Heart left ventricle (tissue), 16 donors: ENCODE data around the gene DIPK2B. TPM values are rescaled to one million over a fixed set of nuclear protein-coding genes. Genes with fewer than 3 reads are reported as not detected.

Experiments
- ATAC-seq, 4 donors: fragments of 200-7000 bp; cut with Tn5 transposase; one replicate each; pipeline ENCODE4 v1.9.1; 2020 to 2022; ENCODE audit warnings: moderate library complexity in 4 of 4, mild to moderate bottlenecking in 3 of 4, moderate number of reproducible peaks in 1 of 4
- DNase-seq, 5 donors: peaks; one replicate each; pipeline ENCODE4 v3.0.0-alpha.2; 2020
- H3K27ac ChIP-seq, 12 donors: fragments of 200-600 bp; sonication (generic) in 4 of 12; one replicate each; pipeline versions ENCODE4 v1.5.0 to v1.8.0; 2016 to 2022; ENCODE audit warnings: mild to moderate bottlenecking in 2 of 12
- H3K27me3 ChIP-seq, 9 donors: fragments of 200-600 bp; sonication (generic) in 2 of 9; one replicate each; pipeline versions ENCODE4 v1.5.1 to v1.8.0; 2016 to 2022; ENCODE audit warnings: mild to moderate bottlenecking in 3 of 9
- H3K36me3 ChIP-seq, 9 donors: fragments of 200-600 bp; sonication (generic) in 2 of 9; one replicate each; pipeline versions ENCODE4 v1.5.0 to v1.8.0; 2018 to 2022; ENCODE audit warnings: mild to moderate bottlenecking in 2 of 9
- H3K4me1 ChIP-seq, 12 donors: fragments of 200-600 bp; sonication (generic) in 4 of 12; one replicate each; pipeline versions ENCODE4 v1.5.0 to v1.8.0; 2016 to 2022; ENCODE audit warnings: mild to moderate bottlenecking in 3 of 12
- H3K4me3 ChIP-seq, 12 donors: fragments of 200-600 bp; sonication (generic) in 4 of 12; one replicate each; pipeline versions ENCODE4 v1.5.0 to v1.8.0; 2017 to 2022; ENCODE audit warnings: mild to moderate bottlenecking in 9 of 12, moderate library complexity in 4 of 12
- H3K9me3 ChIP-seq, 12 donors: fragments of 200-600 bp; sonication (generic) in 4 of 12; one replicate each; pipeline versions ENCODE4 v1.5.0 to v1.8.0; 2016 to 2022; ENCODE audit warnings: mild to moderate bottlenecking in 1 of 12
- CTCF ChIP-seq, 12 donors: fragments of 200-600 bp; sonication (generic) in 4 of 12; IDR thresholded peaks; one replicate each; pipeline versions ENCODE4 v1.5.0 to v1.8.0; 2018 to 2022; ENCODE audit warnings: antibody characterized with exemption in 12 of 12, mild to moderate bottlenecking in 5 of 12
- POLR2A ChIP-seq, 2 donors: fragments of 450-650 bp; IDR thresholded peaks; one replicate each; pipeline ENCODE4 v1.6.1; 2017; ENCODE audit warnings: antibody characterized with exemption in 2 of 2, mild to moderate bottlenecking in 2 of 2, moderate library complexity in 2 of 2
- WGBS, 4 donors: extraction: QIAGEN DNeasy Blood & Tissue Kit in 2 of 4; methylation state at CpG; one replicate each; pipeline versions ENCODE4 v1.1.5 to v1.1.7; 2013 to 2018; 5-methylcytosine and 5-hydroxymethylcytosine counted together
- intact Hi-C, 10 donors: fragments of 100-400 bp; cut with DNase I; formaldehyde crosslinking; loops; one replicate each; pipeline versions ENCODE4 v1.11.1 to v1.14.2; 2022
- polyA plus RNA-seq, 2 donors: library from polyadenylated mRNA; stranded (reverse); fragments of 200-250 nt; gene quantifications; one replicate each; pipeline ENCODE4 v1.2.3, GENCODE V29; 2013
- total RNA-seq, 9 donors: library from RNA; depleted of rRNA in 2 of 9; stranded (reverse); fragments of >200 nt in 2 of 9; fragmentation: NEBNext Ultra II Directional in 3 of 9; extraction: Animal tissue kit (Norgen Biotek cat#: 25700) in 3 of 9; gene quantifications; one replicate each; pipeline versions ENCODE4 v1.1.0 to v1.2.4, GENCODE V29; 2016 to 2023
- donor health status: ischemic (EF 13 %, LVEDD 7.1; RV severe dilation, severe dysfunction).
- donor health status: healthy with polysubstance abuse.
- donor health status: DM: no; HTN: yes; CAD: no.
- donor health status: DM: no; HTN: no; CAD: no.
- donor health status: ischemic (EF 25% LVEDD 6.9; RV normal size, moderate dysfunction).
- donor health status: ischemic (EF 25% LVEDD 5.7; RV mildly dilated, moderate dysfunction).
- donor health status: healthy.
- donor health status: DM: yes; HTN: yes; CAD: no.
- donor health status: ischemic (EF 35%, LVEDD 5.7; RV mildly dilated, moderate dysfunction).
- donor health status: nonischemic (EF 11% LVEDD 7.7; RV severe dilation, severe dysfunction).
- donor health status: DM: yes; HTN: yes; CAD: no.
- donor health status: PGD.
- donor health status: ischemic (EF 29% LVEDD 5.4; RV normal size, mild dysfunction).
- donor health status: nonischemic (EF 23%, LVEDD 6.1; RV moderate dilation, normal function).

The DIPK2B gene
- total and polyA plus RNA-seq, 11 donors = 9.8 to 42.0 (median 16.1) TPM

GRCh38 chrX:45228126-45228525 is 27.4 kb upstream of the DIPK2B start:
- ATAC-seq = no peak
- no peak for TF ChIP-seq CTCF (IDR thresholded peaks at IDR 0.05)
- TF ChIP-seq POLR2A (IDR thresholded peaks at IDR 0.05) = no peak
- no peaks in the 10 kb centered on the region for H3K9me3 ChIP-seq
- no peak overlapping the region for H3K4me3 ChIP-seq
- H3K4me1 ChIP-seq = no peaks in the 10 kb centered on the region
- peaks cover 0 to 13% (median 0%) of the 10 kb centered on the region in 9 donors for H3K27me3 ChIP-seq
- intact Hi-C loops = no loop called here
- no peak for DNase-seq
- 62 to 84% (median 77%) methylated on average over 4 of the region's 4 CpGs for WGBS, 4 donors
- H3K27ac ChIP-seq = no peak overlapping the region
- no peaks in the 10 kb centered on the region for H3K36me3 ChIP-seq

- H3K4me1 ChIP-seq = peaks cover 0 to 5% (median 0%) of the 10 kb centered on the region in 12 donors
- no peak for TF ChIP-seq CTCF (IDR thresholded peaks at IDR 0.05)
- no peak for TF ChIP-seq POLR2A (IDR thresholded peaks at IDR 0.05)
- DNase-seq = no peak
- H3K4me3 ChIP-seq = no peak overlapping the region
- H3K9me3 ChIP-seq = peaks cover 0 to 43% (median 6%) of the 10 kb centered on the region in 12 donors
- intact Hi-C loops = no loop called here
- no peaks in the 10 kb centered on the region for H3K36me3 ChIP-seq
- no peak overlapping the region for H3K27ac ChIP-seq
- no peak for ATAC-seq
- H3K27me3 ChIP-seq = peaks cover 0 to 18% (median 0%) of the 10 kb centered on the region in 9 donors
Measured at GRCh38 chrX:45208121-45208856, 7.6 kb upstream of the DIPK2B start.

GRCh38 chrX:45202171-45202570 is 1.5 kb upstream of the DIPK2B start:
- Histone ChIP-seq H3K27ac (peak overlapping the region in 10 of 12 donors; percentile 7 to 87 (median 71)), H3K4me3 (no peak overlapping the region), H3K9me3 (peaks cover 0 to 21% (median 6%) of the 10 kb centered on the region in 12 donors), H3K27me3 (peaks cover 0 to 31% (median 0%) of the 10 kb centered on the region in 9 donors), H3K4me1 (no peaks in the 10 kb centered on the region), H3K36me3 (no peaks in the 10 kb centered on the region)
- intact Hi-C loops = loop anchor here in 1 of 10 donors (5.0 kb wide), 1 partner anchor 585 kb away; no protein-coding TSS in a partner anchor
- WGBS, 4 donors = 64 to 75% (median 68%) methylated on average over 1 of the region's 1 CpG
- DNase-seq = no peak
- ATAC-seq = no peak
- no peak for TF ChIP-seq CTCF (IDR thresholded peaks at IDR 0.05)
- no peak for TF ChIP-seq POLR2A (IDR thresholded peaks at IDR 0.05)

- Histone ChIP-seq H3K4me1 (no peaks in the 10 kb centered on the region), H3K27ac (peak overlapping the region; percentile 47 to 87 (median 75)), H3K36me3 (no peaks in the 10 kb centered on the region), H3K27me3 (peaks cover 0 to 39% (median 0%) of the 10 kb centered on the region in 9 donors), H3K9me3 (no peaks in the 10 kb centered on the region), H3K4me3 (peak overlapping the region in 11 of 12 donors; percentile 14 to 58 (median 49))
- peak in 3 of 4 donors; percentile 27 to 58 (median 37) for ATAC-seq
- TF ChIP-seq CTCF (IDR thresholded peaks at IDR 0.05) (no peak), POLR2A (IDR thresholded peaks at IDR 0.05) (no peak)
- DNase-seq = no peak
- 51 to 76% (median 57%) methylated on average over 4 of the region's 4 CpGs for WGBS, 4 donors
- intact Hi-C loops = no loop called here
Measured at GRCh38 chrX:45198706-45199105, 2.0 kb downstream of the DIPK2B start.
